HepG2 (cell line): Measurements from ENCODE around the gene UBE4A. TPM values are rescaled to one million over a fixed set of nuclear protein-coding genes. Genes with fewer than 3 reads are reported as not detected.

Experiments used
- AHR ChIP-seq: IDR thresholded peaks from 2 replicates; pipeline ENCODE4 v1.6.1; 2018; ENCODE audit warnings: missing genetic modification reagents, missing compliant biosample characterization
- FOSL1 ChIP-seq: sonication (generic); formaldehyde crosslinking; IDR thresholded peaks from 2 replicates; pipeline ENCODE4 v1.9.0; 2021; ENCODE audit warnings: missing genetic modification reagents, borderline replicate concordance
- HNRNPL ChIP-seq: fragments of 200-400 bp; formaldehyde crosslinking; IDR thresholded peaks from 2 replicates; pipeline ENCODE4 v1.6.1; 2017; ENCODE audit warnings: mild to moderate bottlenecking, low read depth, low read length
- MAFF ChIP-seq: IDR thresholded peaks from 2 replicates; pipeline ENCODE4 v1.6.1; 2011; ENCODE audit warnings: low read depth, low read length, improper control_type of control experiment
- NPAS2 ChIP-seq: sonication (generic); formaldehyde crosslinking; IDR thresholded peaks from 2 replicates; pipeline ENCODE4 v1.8.0; 2022; ENCODE audit warnings: mild to moderate bottlenecking, missing genetic modification reagents, borderline replicate concordance
- PHF8 ChIP-seq: sonication (generic); formaldehyde crosslinking; IDR thresholded peaks from 2 replicates; pipeline ENCODE4 v1.5.0; 2020; ENCODE audit warnings: missing genetic modification reagents
- RFX1 ChIP-seq: fragments of 450-650 bp; IDR thresholded peaks from 2 replicates; pipeline ENCODE4 v1.6.1; 2017
- SRSF1 ChIP-seq: fragments of 200-400 bp; formaldehyde crosslinking; optimal IDR thresholded peaks from 2 replicates; pipeline ENCODE3; 2017; ENCODE audit warnings: mild to moderate bottlenecking, low read depth, low read length, moderate library complexity
- SUZ12 ChIP-seq: fragments of 150-350 bp; IDR thresholded peaks from 2 replicates; pipeline ENCODE4 v1.6.1; 2014; ENCODE audit warnings: low read depth, low read length
- TCF12 ChIP-seq, 2 experiments: fragments of 450-650 bp in 1 of 2; sonication (generic) in 1 of 2; formaldehyde crosslinking in 1 of 2; IDR thresholded peaks; 2 replicates each; pipeline versions ENCODE4 v1.6.1 to v1.8.0; 2017 to 2022; ENCODE audit warnings: antibody characterized with exemption in 1 of 2, mild to moderate bottlenecking in 1 of 2, missing genetic modification reagents in 1 of 2, moderate library complexity in 1 of 2
- ZBTB8A ChIP-seq: sonication (generic); formaldehyde crosslinking; IDR thresholded peaks from 2 replicates; pipeline ENCODE4 v1.4.0; 2020; ENCODE audit warnings: mild to moderate bottlenecking, low read depth, missing genetic modification reagents, borderline replicate concordance
- ZC3H13 ChIP-seq: sonication (generic); formaldehyde crosslinking; IDR thresholded peaks from 2 replicates; pipeline ENCODE4 v1.8.1; 2023; ENCODE audit warnings: mild to moderate bottlenecking, missing genetic modification reagents, moderate library complexity
- ZNF337 ChIP-seq: sonication (generic); formaldehyde crosslinking; IDR thresholded peaks from 2 replicates; pipeline ENCODE4 v1.5.1; 2020; ENCODE audit warnings: missing genetic modification reagents, low read depth, mild to moderate bottlenecking, borderline replicate concordance
- ZNF652 ChIP-seq: IDR thresholded peaks from 2 replicates; pipeline ENCODE4 v1.6.1; 2016; ENCODE audit warnings: low read depth, borderline replicate concordance
- ZNF841 ChIP-seq: sonication (generic); formaldehyde crosslinking; IDR thresholded peaks from 2 replicates; pipeline ENCODE4 v1.8.1; 2023; ENCODE audit warnings: missing genetic modification reagents, borderline replicate concordance
- polyA plus RNA-seq, 8 experiments: library from polyadenylated mRNA; depleted of rRNA in 3 of 8; stranded (reverse) in 7 of 8; unstranded in 1 of 8; fragments of >200 nt; fragmentation: Illumina TruSeq in 4 of 8; extraction: Trizol in 4 of 8; gene quantifications; 2 replicates each; pipeline versions ENCODE4 v1.2.1 to v1.2.3, GENCODE V29; 2011 to 2016; ENCODE audit warnings: low read depth in 4 of 8, missing spikeins in 1 of 8, mixed read lengths in 1 of 8; ENCODE audit not compliant: insufficient read depth in 1 of 8
- total RNA-seq, 5 experiments: library from RNA; depleted of rRNA; stranded (reverse); fragments of >200 nt; fragmentation: Illumina TruSeq; extraction: Trizol; gene quantifications; 2 replicates each; pipeline ENCODE4 v1.2.3, GENCODE V29; 2016; ENCODE audit warnings: low read depth in 1 of 5
- TF ChIP-seq, protein P1 (sequence below): sonication (generic); formaldehyde crosslinking; IDR thresholded peaks from 2 replicates; pipeline ENCODE4 v1.5.1; 2020; ENCODE audit warnings: missing genetic modification reagents, mild to moderate bottlenecking, borderline replicate concordance
- TF ChIP-seq, protein P2 (sequence below): IDR thresholded peaks from 2 replicates; pipeline ENCODE4 v1.6.1; 2012; ENCODE audit warnings: inconsistent platforms
- TF ChIP-seq, protein P3 (sequence below): sonication (generic); formaldehyde crosslinking; IDR thresholded peaks from 2 replicates; pipeline ENCODE4 v1.4.0; 2020; ENCODE audit warnings: missing genetic modification reagents
- TF ChIP-seq, protein P4 (sequence below): sonication (generic); formaldehyde crosslinking; IDR thresholded peaks from 2 replicates; pipeline ENCODE4 v1.8.1; 2023; ENCODE audit warnings: mild to moderate bottlenecking, missing genetic modification reagents, borderline replicate concordance
- TF ChIP-seq, protein P5 (sequence below): IDR thresholded peaks from 2 replicates; pipeline ENCODE4 v1.6.1; 2016; ENCODE audit warnings: low read depth, control low read depth
- TF ChIP-seq, protein P6 (sequence below): sonication (generic); formaldehyde crosslinking; IDR thresholded peaks from 2 replicates; pipeline ENCODE4 v1.4.0; 2020; ENCODE audit warnings: missing genetic modification reagents, mild to moderate bottlenecking, borderline replicate concordance
- TF ChIP-seq, protein P7 (sequence below): IDR thresholded peaks from 2 replicates; pipeline ENCODE4 v1.6.1; 2016; ENCODE audit warnings: control low read depth

Gene UBE4A
- total and polyA plus RNA-seq, 2 of the 13 experiments (the other 11 are each of a cell fraction or from before 2014, with no cell fraction given): 15.1 to 32.7 TPM

DNA sequence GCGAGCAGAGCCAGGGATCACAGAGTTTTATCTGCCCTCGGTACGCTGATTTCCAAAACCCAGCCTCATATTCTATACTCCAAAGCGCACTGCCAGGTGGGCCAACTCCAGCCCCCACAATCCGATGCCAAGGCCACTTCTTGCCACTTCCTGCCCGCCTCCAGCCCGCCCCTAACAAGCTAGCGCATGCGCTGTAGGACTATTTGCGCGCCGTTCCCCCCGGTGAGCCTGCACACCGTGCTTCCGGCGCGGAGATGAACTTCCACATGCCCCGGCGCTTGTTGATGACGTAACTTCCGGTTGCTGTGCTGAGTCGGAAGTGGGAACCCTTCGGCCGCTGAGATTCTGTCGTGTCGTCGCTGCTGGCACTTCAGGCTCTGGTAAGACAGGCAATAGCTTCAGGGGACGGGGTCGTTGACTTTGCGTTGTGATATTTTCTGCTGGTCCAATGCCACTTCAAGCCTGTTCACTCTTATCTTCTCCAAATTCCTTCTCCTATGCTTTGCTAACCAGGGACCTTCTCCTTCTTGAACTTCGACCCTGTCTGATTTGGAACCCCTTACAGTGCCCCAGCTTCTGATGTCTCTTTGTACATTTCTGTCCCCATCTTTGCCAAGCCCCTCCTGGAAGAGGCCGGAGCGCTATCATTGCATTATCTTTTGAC, at the start of gene UBE4A (continued):
- TF ChIP-seq, protein P1, sequence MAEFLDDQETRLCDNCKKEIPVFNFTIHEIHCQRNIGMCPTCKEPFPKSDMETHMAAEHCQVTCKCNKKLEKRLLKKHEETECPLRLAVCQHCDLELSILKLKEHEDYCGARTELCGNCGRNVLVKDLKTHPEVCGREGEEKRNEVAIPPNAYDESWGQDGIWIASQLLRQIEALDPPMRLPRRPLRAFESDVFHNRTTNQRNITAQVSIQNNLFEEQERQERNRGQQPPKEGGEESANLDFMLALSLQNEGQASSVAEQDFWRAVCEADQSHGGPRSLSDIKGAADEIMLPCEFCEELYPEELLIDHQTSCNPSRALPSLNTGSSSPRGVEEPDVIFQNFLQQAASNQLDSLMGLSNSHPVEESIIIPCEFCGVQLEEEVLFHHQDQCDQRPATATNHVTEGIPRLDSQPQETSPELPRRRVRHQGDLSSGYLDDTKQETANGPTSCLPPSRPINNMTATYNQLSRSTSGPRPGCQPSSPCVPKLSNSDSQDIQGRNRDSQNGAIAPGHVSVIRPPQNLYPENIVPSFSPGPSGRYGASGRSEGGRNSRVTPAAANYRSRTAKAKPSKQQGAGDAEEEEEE (CRISPR knock-in tag): no peak
- TF ChIP-seq, protein P2, sequence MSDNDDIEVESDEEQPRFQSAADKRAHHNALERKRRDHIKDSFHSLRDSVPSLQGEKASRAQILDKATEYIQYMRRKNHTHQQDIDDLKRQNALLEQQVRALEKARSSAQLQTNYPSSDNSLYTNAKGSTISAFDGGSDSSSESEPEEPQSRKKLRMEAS: peak; percentile 86
- no peak for TF ChIP-seq ZBTB8A
- peak; percentile 38 for TF ChIP-seq SRSF1
- TF ChIP-seq, protein P3, sequence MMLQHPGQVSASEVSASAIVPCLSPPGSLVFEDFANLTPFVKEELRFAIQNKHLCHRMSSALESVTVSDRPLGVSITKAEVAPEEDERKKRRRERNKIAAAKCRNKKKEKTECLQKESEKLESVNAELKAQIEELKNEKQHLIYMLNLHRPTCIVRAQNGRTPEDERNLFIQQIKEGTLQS (CRISPR knock-in tag): peak; percentile 75; the same call in 1 of the 2 replicates
- TF ChIP-seq, protein P4, sequence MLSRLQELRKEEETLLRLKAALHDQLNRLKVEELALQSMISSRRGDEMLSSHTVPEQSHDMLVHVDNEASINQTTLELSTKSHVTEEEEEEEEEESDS (CRISPR knock-in tag): no peak
- TF ChIP-seq SUZ12: no peak
- TF ChIP-seq, protein P5, sequence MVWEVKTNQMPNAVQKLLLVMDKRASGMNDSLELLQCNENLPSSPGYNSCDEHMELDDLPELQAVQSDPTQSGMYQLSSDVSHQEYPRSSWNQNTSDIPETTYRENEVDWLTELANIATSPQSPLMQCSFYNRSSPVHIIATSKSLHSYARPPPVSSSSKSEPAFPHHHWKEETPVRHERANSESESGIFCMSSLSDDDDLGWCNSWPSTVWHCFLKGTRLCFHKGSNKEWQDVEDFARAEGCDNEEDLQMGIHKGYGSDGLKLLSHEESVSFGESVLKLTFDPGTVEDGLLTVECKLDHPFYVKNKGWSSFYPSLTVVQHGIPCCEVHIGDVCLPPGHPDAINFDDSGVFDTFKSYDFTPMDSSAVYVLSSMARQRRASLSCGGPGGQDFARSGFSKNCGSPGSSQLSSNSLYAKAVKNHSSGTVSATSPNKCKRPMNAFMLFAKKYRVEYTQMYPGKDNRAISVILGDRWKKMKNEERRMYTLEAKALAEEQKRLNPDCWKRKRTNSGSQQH: no peak
- TF ChIP-seq NPAS2 (CRISPR knock-in tag): no peak
- TF ChIP-seq HNRNPL: peak; percentile 74; the same call in 1 of the 2 replicates
- TF ChIP-seq, protein P6, sequence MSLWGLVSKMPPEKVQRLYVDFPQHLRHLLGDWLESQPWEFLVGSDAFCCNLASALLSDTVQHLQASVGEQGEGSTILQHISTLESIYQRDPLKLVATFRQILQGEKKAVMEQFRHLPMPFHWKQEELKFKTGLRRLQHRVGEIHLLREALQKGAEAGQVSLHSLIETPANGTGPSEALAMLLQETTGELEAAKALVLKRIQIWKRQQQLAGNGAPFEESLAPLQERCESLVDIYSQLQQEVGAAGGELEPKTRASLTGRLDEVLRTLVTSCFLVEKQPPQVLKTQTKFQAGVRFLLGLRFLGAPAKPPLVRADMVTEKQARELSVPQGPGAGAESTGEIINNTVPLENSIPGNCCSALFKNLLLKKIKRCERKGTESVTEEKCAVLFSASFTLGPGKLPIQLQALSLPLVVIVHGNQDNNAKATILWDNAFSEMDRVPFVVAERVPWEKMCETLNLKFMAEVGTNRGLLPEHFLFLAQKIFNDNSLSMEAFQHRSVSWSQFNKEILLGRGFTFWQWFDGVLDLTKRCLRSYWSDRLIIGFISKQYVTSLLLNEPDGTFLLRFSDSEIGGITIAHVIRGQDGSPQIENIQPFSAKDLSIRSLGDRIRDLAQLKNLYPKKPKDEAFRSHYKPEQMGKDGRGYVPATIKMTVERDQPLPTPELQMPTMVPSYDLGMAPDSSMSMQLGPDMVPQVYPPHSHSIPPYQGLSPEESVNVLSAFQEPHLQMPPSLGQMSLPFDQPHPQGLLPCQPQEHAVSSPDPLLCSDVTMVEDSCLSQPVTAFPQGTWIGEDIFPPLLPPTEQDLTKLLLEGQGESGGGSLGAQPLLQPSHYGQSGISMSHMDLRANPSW (CRISPR knock-in tag): 0 out of 2 replicates have a peak, but pooled peaks have one; percentile 31
- TF ChIP-seq ZNF841 (CRISPR knock-in tag): no peak
- TF ChIP-seq FOSL1 (CRISPR knock-in tag): no peak
- TF ChIP-seq ZNF652: no peak
- peak; percentile 87 for TF ChIP-seq PHF8 (CRISPR knock-in tag)
- TF ChIP-seq TCF12 (IDR thresholded peaks at IDR 0.05): no peak
- no peak for TF ChIP-seq TCF12 (CRISPR knock-in tag; IDR thresholded peaks at IDR 0.05)
- TF ChIP-seq MAFF: no peak
- no peak for TF ChIP-seq RFX1
- no peak for TF ChIP-seq ZNF337
- no peak for TF ChIP-seq AHR (CRISPR knock-in tag)
- TF ChIP-seq ZC3H13 (CRISPR knock-in tag): peak; percentile 61; the same call in 1 of the 2 replicates
- TF ChIP-seq, protein P7, sequence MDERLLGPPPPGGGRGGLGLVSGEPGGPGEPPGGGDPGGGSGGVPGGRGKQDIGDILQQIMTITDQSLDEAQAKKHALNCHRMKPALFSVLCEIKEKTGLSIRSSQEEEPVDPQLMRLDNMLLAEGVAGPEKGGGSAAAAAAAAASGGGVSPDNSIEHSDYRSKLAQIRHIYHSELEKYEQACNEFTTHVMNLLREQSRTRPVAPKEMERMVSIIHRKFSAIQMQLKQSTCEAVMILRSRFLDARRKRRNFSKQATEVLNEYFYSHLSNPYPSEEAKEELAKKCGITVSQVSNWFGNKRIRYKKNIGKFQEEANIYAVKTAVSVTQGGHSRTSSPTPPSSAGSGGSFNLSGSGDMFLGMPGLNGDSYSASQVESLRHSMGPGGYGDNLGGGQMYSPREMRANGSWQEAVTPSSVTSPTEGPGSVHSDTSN (CRISPR knock-in tag): no peak
